Nephron progenitor cell (in vitro differentiated cells): ENCODE measurements around the gene FOXK2.

Experiments
- DNase-seq: peaks from one replicate; pipeline ENCODE4 v3.0.0; 2021
- H3K27ac Mint-ChIP-seq: 2 replicates; pipeline ENCODE4 v1.8.0; 2021; ENCODE audit warnings: mild to moderate bottlenecking, moderate library complexity, mixed read lengths
- H3K27me3 Mint-ChIP-seq: 2 replicates; pipeline ENCODE4 v1.8.0; 2021; ENCODE audit warnings: mild to moderate bottlenecking, low read depth, mixed read lengths; ENCODE audit not compliant: poor library complexity
- H3K36me3 Mint-ChIP-seq: 2 replicates; pipeline ENCODE4 v1.8.0; 2021; ENCODE audit warnings: low read depth, mixed read lengths
- H3K4me1 Mint-ChIP-seq: 2 replicates; pipeline ENCODE4 v1.8.0; 2021; ENCODE audit warnings: mixed read lengths
- H3K4me3 Mint-ChIP-seq: 2 replicates; pipeline ENCODE4 v1.8.0; 2021; ENCODE audit warnings: mild to moderate bottlenecking, moderate library complexity, mixed read lengths
- H3K9me3 Mint-ChIP-seq: 2 replicates; pipeline ENCODE4 v1.8.0; 2021; ENCODE audit warnings: mild to moderate bottlenecking, moderate library complexity, mixed read lengths
- CTCF ChIP-seq: fragments of 200-600 bp; sonication (generic); IDR thresholded peaks from 2 replicates; pipeline ENCODE4 v1.5.0; 2021; ENCODE audit warnings: antibody characterized with exemption

Gene FOXK2

DNA sequence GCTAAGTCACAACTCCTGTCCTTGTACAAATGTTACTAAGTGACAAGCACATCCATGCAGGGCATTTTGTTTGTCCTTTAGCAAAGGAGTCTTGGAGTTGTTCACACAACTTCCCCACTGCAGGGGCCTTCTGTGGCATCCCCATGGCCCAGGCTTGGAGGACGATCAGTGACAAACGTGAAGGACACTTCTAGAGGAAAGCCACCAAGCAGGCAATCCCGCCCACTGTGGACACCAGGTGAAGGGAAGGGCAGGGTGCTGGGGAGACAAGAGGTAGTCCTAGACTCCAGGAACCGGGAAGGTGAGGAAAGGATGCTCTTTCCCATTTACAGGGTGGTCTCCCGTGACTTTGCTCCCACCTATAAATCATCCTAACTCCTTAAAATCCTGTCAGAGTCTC lies 124.6 kb downstream of the FOXK2 start:
- Mint-ChIP-seq H3K27ac (peak overlapping the region; percentile 78), H3K4me1 (peaks cover 36% of the 10 kb centered on the region)
- TF ChIP-seq CTCF, result no peak

DNA sequence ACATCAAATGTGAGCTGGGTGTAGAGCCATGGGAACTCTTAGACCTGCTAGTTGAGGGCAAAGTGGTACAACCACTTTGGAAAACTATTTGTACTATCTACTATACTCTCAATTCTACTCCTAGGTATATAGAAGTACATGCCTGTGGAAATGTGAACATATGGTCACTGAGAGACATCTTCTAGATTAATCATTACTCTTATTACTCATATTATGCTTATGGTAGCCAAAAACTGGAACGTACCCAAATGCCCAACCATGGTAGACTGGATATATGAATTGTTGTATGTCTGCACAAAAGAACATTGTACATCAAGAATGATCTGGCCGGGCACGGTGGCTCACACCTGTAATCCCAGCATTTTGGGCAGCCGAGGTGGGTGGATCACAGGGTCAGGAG lies 126.0 kb downstream of the FOXK2 start:
- no peak for TF ChIP-seq CTCF
- no peak for DNase-seq
- H3K27ac Mint-ChIP-seq, result peak overlapping the region; percentile 48
- peak overlapping the region; percentile 89 for H3K4me3 Mint-ChIP-seq
- H3K36me3 Mint-ChIP-seq, result peaks cover 37% of the 10 kb centered on the region
- peaks cover 45% of the 10 kb centered on the region for H3K4me1 Mint-ChIP-seq
- no peaks in the 10 kb centered on the region for H3K9me3 Mint-ChIP-seq
- H3K27me3 Mint-ChIP-seq, result peaks cover 8% of the 10 kb centered on the region

More for the DNA sequence above, 124.6 kb downstream of the FOXK2 start:
- DNase-seq, result no peak
- Mint-ChIP-seq H3K36me3 (peaks cover 48% of the 10 kb centered on the region), H3K27me3 (peaks cover 2% of the 10 kb centered on the region), H3K4me3 (no peak overlapping the region), H3K9me3 (no peaks in the 10 kb centered on the region)

- peak; percentile 60 for DNase-seq
- Mint-ChIP-seq H3K27me3 (peaks cover 15% of the 10 kb centered on the region), H3K27ac (peak overlapping the region; percentile 72), H3K4me1 (peaks cover 45% of the 10 kb centered on the region), H3K36me3 (peaks cover 17% of the 10 kb centered on the region), H3K9me3 (no peaks in the 10 kb centered on the region), H3K4me3 (peak overlapping the region; percentile 89)
- TF ChIP-seq CTCF, result no peak
These were observed 128.1 kb downstream of the FOXK2 start for GRCh38 chr17:82647593-82648164.

DNA sequence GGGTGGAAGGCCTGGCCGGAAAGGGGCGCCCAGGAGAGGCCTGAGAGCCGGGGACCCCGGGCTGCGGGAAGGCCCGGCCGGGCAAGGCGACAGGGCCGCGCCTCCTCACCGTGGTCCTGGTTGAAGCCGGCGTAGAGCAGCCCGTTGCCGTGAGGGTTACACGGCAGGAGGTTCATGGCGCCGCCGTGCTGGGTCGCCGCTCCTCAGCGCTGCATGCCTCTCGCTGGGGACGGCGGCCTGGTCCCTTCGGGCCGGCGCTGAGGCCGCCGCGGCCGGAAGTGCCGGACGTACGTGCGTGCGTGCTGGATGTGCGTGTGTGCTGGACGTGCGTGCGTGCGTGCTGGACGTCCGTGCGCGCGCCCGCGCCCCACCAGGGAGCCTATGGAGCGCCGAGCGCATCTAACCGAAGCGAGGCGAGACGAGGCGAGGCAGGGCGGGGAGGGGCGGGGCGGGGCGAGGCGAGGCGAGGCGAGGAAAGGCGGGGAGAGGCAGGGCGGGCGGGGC lies 128.7 kb downstream of the FOXK2 start, which contains the start of gene WDR45B:
TSS of gene WDR45B (minus strand) at position 280 of the 504 bp plus-strand sequence. CDS start at position 176, 104 bp downstream.
- Mint-ChIP-seq H3K27ac (peak within 1 kb of the TSS; percentile 72), H3K4me1 (peaks cover 45% of the 10 kb centered on the region), H3K36me3 (peaks cover 15% of the 10 kb centered on the region), H3K4me3 (peak within 1 kb of the TSS; percentile 89), H3K9me3 (no peaks in the 10 kb centered on the region), H3K27me3 (peaks cover 17% of the 10 kb centered on the region)
- no peak for TF ChIP-seq CTCF
- peak; percentile 87 for DNase-seq

DNA sequence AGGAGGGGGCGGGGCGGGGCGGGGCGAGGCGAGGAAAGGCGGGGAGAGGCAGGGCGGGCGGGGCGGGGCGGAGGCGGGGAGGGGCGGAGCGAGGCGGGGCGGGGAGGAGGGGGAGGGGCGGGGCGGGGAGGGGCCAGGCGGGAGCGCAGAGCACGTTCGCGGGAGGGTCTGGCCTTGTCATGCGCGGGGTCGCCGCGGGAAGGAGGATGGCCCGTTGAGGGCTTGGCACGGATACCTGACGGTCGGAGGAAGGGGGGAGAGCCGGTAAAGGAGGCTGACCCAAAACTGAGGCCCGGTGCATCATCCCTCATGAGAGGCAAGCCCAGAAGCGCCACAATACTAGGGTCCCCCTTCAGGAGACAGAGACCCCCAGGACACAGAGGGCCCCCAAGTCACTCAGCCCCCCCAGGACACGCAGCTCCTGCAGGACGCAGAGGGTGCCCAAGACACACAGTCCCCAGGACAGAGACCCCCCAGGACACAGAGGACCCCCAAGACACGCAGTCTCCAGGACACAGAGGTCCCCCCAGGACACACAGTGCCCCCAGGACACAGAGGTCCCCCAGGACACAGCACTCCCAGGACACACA lies 129.3 kb downstream of the FOXK2 start:
- peaks cover 18% of the 10 kb centered on the region for H3K27me3 Mint-ChIP-seq
- peak overlapping the region; percentile 66 for H3K4me3 Mint-ChIP-seq
- peaks cover 45% of the 10 kb centered on the region for H3K4me1 Mint-ChIP-seq
- H3K36me3 Mint-ChIP-seq, result peaks cover 9% of the 10 kb centered on the region
- no peak overlapping the region for H3K27ac Mint-ChIP-seq
- no peaks in the 10 kb centered on the region for H3K9me3 Mint-ChIP-seq
- TF ChIP-seq CTCF, result no peak
- DNase-seq, result peak; percentile 68
